NK-92 (cell line): ENCODE data around the gene BIRC3.
A peak's percentile ranks its signal among the peaks of the same experiment; 100 is the strongest.

Source experiments
- DNase-seq: peaks from one replicate; lab custom pipeline; 2025; ENCODE audit not compliant: unreplicated experiment; lab: John Stamatoyannopoulos, UW

The BIRC3 gene

DNA sequence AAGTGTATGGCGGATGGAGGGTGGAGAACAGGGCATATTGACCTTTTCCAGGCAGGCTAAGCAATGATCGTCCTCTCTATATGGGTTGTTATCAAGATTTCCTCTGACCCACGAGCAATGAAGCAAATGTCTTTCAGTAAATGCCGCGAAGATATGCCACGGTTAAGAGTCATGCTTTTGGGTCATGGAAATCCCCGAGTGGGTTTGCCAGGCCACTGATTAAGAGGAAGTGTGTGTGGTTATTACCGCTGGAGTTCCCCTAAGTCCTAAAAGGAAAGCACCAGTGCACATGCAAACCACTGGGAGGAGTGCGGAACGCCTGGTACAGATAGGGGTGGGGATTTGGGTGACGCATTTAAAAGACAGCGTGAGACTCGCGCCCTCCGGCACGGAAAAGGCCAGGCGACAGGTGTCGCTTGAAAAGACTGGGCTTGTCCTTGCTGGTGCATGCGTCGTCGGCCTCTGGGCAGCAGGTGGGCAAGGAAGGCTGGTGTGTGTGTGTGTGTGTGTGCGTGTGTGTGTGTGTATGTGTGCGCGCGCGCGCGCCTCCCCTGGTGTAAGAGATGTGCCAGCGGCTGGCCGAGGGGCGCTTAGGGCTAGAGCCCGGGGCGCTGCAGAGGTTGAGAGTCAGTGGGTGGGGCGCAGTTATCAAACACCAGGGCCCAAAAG, at the start of gene BIRC3:
Gene BIRC3 (plus strand): TSS at position 386 of the 669 bp plus-strand sequence. CDS start 7,026 bp downstream, outside the sequence.
- peak; percentile 65 for DNase-seq

- DNase-seq = no peak
Measured at GRCh38 chr11:102267609-102268008, 49.7 kb upstream of the BIRC3 start.

DNA sequence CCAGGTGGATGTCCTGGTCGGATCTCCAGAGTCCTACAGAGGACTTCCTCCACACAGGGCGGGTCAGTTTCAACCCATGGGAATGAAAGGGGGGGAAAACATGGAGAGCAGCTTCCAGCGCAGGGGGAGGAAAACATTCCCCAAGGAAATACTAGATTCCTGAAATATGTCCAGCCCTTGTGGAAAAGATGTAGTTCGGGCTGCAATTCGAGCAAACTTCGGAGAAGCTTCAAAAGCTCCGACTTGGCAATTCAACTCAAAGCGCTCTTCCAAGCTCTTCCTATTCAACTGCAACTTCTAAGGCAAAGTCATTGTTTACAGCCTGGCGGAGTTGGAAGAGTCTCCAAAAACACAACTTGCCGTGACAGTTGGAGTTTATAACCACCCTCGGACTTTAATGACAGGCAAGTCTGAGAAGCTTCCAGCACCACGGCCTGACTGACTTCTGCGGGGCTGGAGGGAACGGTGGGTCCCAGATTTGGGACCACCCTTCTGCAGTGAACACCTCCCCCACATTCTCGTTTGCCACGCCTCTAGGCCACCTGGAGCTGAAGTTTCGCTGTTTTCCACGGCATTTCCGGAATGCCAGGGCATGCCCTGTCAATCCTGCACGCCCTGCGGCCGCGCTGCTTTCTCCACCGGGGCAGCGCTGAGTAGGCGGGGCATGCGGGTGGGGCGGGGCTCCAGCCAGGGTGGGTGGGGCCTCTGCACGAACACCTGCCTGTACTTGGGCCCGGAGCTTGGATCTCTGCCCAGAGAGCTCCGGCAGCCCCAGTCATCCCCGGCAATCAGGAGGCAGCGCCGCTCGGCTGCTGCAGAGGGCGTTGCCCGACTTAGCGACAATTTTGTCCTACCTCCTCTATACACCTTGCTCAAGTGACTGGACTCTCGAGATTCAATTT, 49.0 kb upstream of the BIRC3 start:
- no peak for DNase-seq

DNA sequence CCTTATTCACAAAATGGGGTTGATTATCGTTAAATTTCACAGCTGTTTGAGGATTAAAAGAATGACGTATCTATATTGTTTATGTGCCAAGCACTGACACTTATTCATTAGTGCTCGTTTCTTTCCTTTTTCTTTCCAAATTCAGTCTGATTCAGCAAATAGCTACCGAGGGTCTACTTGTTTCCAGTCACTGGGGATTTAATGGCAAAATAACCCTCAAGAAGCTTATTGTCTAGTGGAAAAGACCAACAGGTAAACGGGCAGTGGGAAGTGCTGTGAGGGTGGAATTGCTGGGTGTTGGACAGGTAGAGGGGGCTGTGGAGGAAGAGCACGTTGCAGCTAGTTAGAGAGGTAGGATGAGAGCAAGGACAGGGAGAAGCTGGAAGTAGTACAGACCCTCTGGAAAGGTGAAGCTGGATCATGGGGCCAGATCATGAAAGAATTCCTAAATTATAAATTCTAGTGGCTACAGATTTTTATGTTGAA, 48.3 kb upstream of the BIRC3 start:
- no peak for DNase-seq

DNA sequence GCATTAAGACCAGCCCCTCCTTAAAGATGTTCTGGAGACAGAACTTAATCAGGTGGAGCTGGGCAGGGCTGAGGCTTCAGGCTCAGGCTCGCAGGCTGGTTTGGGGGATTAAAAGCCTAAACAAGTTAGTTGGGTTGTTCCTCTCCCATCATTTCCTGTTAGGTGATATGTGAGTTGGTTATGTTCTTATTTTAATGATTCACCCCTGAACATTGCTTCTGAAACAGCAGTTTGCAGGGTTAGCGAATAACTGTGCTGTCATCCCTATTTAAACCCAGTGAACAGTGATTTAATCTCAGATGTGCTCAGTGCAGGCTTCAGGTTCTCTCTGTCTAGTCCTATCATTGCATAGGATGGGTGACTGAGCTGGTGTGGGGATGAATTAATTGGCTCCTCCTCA, 47.4 kb upstream of the BIRC3 start:
- DNase-seq = no peak

DNA sequence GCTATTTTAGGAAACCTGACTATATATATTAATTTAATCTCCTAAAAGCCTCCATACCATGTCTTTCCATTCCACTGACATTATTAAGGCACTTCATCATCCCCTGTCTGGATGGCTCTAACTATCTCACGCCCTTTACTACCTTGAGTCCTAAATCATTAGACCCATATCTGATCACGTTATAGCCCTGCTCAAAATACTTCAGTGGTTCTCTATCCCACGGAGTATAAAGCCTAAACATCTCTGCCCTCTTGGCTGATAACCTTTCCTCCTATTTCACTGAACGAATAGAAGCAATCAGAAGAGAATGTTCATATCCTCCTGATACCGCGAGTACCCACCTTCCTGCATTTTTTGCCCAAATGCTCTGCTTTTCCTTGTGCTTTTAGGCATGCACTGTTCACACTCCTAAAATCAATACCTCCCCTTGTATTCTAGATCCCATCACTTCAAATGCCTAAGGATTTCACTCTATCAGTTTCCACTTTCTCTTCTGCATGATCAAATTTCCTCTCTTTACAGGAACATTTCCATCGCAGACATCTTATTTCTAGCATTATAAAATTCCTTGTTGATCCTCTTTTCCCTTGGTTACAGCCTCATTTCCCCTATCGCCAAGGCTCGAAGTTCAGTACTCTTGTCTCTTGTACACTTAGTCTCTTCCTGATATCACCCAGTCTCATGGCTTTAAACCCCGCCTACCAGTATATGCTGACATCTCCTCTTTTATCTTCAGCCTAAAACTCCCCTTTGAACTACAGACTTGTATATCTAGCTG, 45.0 kb upstream of the BIRC3 start:
- DNase-seq = no peak

GRCh38 chr11:102274628-102275027, 42.7 kb upstream of the BIRC3 start:
- no peak for DNase-seq

DNA sequence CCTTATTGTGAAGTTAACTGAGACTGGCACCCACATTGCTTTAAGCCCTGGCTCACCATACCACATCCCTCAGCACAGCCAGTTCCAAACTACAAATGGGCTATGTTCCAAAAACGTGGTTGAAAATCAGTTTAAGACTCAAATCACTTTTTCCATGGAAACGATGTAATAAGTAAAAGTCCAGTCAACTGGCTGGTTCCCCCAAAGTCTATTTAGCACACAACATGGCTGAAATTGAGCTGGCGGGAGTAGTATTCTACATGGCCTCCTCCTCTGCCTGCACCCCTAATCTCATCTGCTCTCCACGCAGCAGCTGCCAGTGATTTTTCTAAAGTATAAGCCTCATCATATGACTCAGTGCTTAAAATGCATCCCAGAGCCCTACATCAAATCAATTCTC, 40.9 kb upstream of the BIRC3 start:
- no peak for DNase-seq

GRCh38 chr11:102276783-102277182, 40.5 kb upstream of the BIRC3 start:
- no peak for DNase-seq

DNA sequence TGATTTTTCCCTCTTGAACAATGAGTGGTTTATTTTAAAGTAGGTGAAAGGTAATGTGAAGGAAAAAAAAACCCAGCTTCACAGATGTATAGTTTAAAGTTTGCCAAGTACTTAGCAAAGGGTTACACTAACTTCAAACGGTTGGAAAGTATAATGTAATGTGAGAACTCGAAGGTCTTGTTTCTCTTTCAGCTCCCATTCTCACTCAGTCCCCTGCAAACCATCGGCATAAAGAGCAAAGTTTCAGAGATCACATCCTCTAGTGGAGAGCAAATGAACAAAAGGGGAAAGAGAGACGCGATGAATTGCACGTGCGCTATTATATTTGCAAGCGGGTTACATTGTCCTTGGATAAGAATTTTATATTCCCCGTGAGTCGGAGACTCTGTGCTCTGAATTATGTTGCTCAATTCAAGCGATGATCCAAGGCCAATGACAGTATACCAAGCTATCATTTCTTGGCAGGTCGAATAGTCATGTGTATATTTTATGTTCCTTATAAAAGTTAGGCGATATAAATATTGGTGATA, 37.6 kb upstream of the BIRC3 start:
- no peak for DNase-seq

GRCh38 chr11:102280245-102280833, 36.9 kb upstream of the BIRC3 start:
- no peak for DNase-seq

DNA sequence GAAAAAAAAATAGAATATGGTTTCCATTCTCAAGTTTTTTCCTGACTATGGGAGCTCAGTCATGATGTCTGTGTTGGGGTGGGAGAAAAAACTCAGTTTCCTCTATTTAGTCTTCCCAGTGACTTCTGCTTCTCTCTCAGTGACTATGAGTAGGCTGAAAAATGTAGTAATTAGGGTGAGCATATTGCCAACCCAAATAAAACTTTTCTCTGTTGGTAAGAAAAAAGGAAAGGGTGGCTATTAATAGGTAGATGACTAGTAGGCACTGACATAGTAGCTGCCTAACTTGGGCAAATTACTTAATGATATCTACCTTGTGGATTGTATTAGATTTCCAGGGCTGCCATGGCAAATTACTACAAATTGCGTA, 34.2 kb upstream of the BIRC3 start:
- DNase-seq = no peak

GRCh38 chr11:102284008-102284407, 33.3 kb upstream of the BIRC3 start:
- no peak for DNase-seq

- no peak for DNase-seq
Measured at GRCh38 chr11:102286292-102286691, 31.0 kb upstream of the BIRC3 start.

DNA sequence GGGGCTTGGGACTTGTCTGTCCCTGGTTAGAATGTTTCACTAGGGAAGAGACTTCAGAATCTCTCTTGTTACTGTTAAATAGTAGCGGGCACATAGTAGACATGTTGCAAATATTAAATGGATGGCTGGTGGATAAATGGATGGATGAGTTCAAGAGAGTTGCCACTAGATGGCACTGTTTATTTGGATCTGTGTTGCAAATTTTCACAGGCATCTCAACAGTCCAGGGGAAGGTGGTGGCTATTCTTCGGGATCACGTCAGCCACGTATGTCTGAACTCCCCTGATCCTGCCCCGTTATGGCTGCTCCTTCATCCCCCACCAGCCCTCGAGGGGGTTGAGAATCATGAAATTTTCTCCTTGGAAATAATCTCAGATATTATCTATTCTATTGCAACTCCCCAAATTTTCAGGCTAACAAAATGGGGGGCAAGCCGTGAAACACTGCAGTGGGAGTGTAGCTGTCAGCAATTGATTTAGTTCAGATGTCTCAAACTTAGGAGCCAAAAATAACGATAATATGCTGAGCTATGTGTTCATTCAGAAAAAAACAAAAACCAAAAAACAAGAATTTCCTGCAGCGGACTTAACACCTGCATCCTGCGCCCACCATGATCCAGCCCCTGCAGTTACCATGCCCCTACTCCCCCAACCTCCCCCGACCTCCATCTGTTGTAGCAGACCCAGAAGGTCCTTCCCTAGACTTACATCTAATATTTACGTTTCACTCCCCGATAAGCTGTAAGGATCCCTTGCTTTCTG, 29.1 kb upstream of the BIRC3 start:
- DNase-seq = no peak

DNA sequence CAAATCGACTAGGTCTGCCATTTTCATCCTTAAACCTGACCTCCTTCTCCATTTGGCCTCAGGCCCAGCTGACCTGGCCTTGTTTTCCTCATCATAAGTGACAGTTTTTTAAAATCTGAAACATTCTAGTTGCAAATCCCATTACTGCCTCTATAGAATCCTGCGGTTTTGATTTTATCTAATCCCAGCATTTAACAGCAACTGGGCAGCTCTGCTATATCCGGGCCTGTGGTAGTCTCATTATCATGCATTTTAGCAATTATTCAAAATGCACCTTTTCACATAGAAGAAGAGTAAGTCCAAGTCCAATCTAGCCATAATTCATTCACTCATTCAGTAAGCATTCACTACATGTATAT, 28.6 kb upstream of the BIRC3 start:
- no peak for DNase-seq

GRCh38 chr11:102289592-102289991, 27.7 kb upstream of the BIRC3 start:
- no peak for DNase-seq

DNA sequence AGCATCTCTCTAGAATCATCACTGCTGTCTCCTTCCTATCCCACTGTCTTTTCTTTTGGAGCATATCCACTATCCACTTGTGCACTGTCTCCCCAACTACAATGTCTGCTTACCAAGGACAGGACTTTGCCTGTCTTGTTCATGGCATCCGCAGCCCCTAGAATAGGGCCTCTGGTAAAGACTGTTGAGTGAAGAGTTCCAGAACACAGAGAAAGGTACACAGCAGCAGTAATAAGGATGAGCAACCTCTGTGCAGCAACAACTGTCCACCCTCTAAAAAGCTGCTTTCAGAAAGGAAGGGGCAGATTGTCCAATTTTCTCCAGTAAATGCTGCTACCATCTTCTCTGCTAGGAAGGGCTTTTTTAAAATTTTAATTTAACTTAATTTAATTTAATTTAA, 25.5 kb upstream of the BIRC3 start:
- no peak for DNase-seq

- DNase-seq = no peak
Measured at GRCh38 chr11:102292933-102293332, 24.4 kb upstream of the BIRC3 start.

DNA sequence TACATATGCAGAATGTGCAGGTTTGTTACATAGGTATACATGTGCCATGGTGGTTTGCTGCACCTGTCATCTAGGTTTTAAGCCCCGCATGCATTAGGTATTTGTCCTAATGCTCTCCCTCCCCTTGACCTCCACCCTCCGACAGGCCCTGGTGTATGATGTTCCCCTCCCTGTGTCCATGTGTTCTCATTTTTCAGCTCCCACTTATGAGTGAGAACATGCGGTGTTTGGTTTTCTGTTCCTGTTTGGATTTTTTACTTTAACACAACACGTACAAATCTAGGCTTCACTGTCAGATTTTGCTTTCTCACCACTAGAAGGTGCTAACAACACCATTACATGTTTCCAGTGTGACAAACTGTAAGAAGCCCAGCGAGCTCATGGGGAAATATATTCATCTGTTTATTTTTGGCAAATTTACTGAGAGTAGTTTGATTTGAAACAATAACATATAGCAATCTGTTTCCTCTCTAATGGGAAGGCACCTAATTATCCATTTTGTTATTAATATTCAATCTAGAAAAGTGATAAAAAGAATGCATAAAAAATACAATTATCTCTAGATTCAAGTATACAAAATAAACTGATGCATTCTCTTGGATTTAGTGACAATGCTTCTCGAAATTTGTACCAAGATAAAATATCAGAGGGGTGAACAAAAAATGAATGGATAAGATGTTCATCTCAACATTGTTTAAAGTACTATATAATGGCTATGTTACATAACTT, 23.2 kb upstream of the BIRC3 start:
- no peak for DNase-seq
